KOPT-K1 (cell line): ENCODE data around the gene IL12RB2.

Experiments used
- H3K27ac ChIP-seq: fragments of 200-600 bp; sonication (generic); 2 replicates; pipeline ENCODE4 v1.5.1; 2016; ENCODE audit warnings: antibody characterized with exemption, mild to moderate bottlenecking, low read depth, low read length; ENCODE audit not compliant: poor library complexity, severe bottlenecking
- H3K36me3 ChIP-seq: fragments of 200-600 bp; sonication (generic); 2 replicates; pipeline ENCODE4 v1.5.1; 2017; ENCODE audit warnings: antibody characterized with exemption, mild to moderate bottlenecking, low read length, moderate library complexity; ENCODE audit not compliant: insufficient read depth
- H3K9me3 ChIP-seq: fragments of 200-600 bp; sonication (generic); 2 replicates; pipeline ENCODE4 v1.5.1; 2017; ENCODE audit warnings: antibody characterized with exemption, low read length, mild to moderate bottlenecking; ENCODE audit not compliant: insufficient read depth, poor library complexity, severe bottlenecking

The IL12RB2 gene

DNA sequence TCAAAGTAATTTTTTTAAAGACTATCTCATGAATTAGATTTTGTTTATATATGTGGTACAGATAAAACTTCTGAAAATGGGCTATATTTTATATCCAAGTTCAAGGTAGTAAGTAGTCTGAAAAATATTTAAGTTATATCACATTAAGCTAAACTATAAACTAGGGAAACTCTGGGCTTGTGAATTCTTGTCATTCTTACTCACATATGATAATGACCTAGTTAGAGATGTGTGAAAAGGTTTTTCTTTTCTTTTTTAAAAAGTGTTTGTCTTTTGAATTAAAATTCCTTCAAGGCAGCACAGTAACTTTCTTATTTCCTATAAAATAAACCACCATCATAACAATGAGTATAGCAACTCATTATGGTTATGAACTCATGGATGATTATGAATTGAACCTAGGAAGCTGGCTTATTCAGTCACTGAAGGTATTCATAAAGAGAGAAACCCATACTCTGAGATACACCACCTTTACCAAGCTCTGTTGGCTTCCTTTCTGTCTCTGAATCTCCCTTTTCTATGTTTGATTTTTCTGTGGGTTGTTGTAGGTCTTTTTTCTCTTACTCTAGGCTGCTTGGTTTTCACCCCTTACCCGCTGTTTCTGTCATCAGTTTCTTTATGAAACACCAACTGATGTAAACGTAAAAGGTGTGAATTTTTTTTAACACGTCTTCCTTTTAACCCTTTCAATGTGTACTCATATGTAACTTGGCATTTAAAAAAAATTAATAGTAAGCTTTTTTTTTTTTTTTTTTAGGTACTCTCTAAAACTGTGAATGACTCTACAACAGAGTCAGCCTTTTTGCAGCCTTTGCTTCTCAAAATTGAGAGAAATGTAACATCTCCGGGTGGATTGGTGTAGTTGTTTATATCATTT lies 25.2 kb downstream of the IL12RB2 start:
- no peak overlapping the region for H3K27ac ChIP-seq
- H3K9me3 ChIP-seq, result no peaks in the 10 kb centered on the region
- no peaks in the 10 kb centered on the region for H3K36me3 ChIP-seq

DNA sequence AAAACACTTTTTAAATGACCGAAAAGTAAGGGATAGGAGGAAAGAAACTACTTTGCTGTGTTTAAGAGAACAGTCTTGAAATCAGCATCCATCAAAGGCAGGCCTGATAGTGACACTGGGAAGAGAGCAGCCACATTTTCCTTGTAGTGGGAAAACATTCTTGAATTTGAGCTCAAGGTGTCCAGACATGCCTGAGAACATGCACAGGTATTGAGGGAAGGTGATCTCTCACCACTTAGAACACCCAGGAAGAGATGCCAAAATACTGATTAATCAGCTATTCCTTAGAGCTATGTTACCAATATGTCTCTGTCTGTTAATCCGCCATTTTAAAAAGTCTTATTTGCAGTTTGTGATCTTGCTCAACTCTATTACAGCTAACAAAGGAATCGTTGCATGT lies 25.9 kb downstream of the IL12RB2 start:
- Histone ChIP-seq H3K27ac (no peak overlapping the region), H3K36me3 (no peaks in the 10 kb centered on the region), H3K9me3 (no peaks in the 10 kb centered on the region)

GRCh38 chr1:67335411-67335810 lies 27.7 kb downstream of the IL12RB2 start:
- Histone ChIP-seq H3K9me3 (no peaks in the 10 kb centered on the region), H3K36me3 (no peaks in the 10 kb centered on the region)

GRCh38 chr1:67336157-67336556 lies 28.5 kb downstream of the IL12RB2 start:
- Histone ChIP-seq H3K36me3 (no peaks in the 10 kb centered on the region), H3K9me3 (no peaks in the 10 kb centered on the region), H3K27ac (no peak overlapping the region)

More at GRCh38 chr1:67335411-67335810, 27.7 kb downstream of the IL12RB2 start:
- no peak overlapping the region for H3K27ac ChIP-seq

DNA sequence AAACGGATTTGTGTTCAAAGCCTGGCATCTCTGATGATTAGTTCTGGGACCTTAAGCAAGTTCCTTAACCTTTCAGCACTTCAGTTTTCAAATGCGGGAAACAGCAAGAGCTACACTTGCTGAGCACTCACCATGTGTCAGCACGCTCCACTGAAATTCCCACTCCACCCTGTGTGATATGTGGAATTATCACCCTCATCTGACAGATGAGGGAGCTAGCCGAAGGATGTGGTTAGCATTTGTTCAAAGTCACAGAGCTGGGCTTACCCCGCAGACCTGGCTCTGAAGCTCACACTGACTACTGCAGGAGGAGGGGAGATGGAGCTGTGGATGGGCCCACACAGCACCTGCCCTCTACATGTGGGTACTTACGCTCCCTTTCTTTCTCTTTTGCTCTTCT lies 29.1 kb downstream of the IL12RB2 start:
- Histone ChIP-seq H3K27ac (no peak overlapping the region), H3K36me3 (no peaks in the 10 kb centered on the region)

DNA sequence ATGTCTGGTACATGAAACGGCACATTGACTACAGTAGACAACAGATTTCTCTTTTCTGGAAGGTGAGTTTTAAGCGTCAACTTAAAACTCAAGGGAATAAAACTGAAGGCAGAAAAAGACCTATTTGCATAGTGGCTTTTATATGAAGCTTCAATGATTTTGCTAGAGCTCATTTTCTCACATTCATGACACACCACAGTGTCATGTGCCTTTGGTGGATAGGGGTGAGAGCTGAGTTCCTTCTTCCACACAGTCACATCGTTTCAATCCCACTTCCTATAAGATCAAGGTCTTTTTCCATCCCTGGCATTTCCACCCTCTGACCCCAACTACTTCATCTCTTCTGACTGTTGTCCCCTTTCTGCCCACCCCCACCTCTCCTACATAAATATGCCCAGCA lies 31.0 kb downstream of the IL12RB2 start:
- H3K27ac ChIP-seq, result no peak overlapping the region
- no peaks in the 10 kb centered on the region for H3K9me3 ChIP-seq
- H3K36me3 ChIP-seq, result no peaks in the 10 kb centered on the region

More for the DNA sequence above, 29.1 kb downstream of the IL12RB2 start:
- H3K9me3 ChIP-seq, result no peaks in the 10 kb centered on the region

GRCh38 chr1:67339623-67340343 lies 32.1 kb downstream of the IL12RB2 start:
- H3K36me3 ChIP-seq, result no peaks in the 10 kb centered on the region
- no peak overlapping the region for H3K27ac ChIP-seq
- no peaks in the 10 kb centered on the region for H3K9me3 ChIP-seq

GRCh38 chr1:67342076-67342890 lies 34.6 kb downstream of the IL12RB2 start:
- no peaks in the 10 kb centered on the region for H3K36me3 ChIP-seq
- H3K27ac ChIP-seq, result no peak overlapping the region
- H3K9me3 ChIP-seq, result no peaks in the 10 kb centered on the region

GRCh38 chr1:67345556-67345955 lies 37.9 kb downstream of the IL12RB2 start:
- H3K36me3 ChIP-seq, result no peaks in the 10 kb centered on the region

GRCh38 chr1:67346982-67347381 lies 39.3 kb downstream of the IL12RB2 start:
- H3K27ac ChIP-seq, result no peak overlapping the region
- no peaks in the 10 kb centered on the region for H3K36me3 ChIP-seq
- H3K9me3 ChIP-seq, result no peaks in the 10 kb centered on the region

More at GRCh38 chr1:67345556-67345955, 37.9 kb downstream of the IL12RB2 start:
- no peak overlapping the region for H3K27ac ChIP-seq
- H3K9me3 ChIP-seq, result no peaks in the 10 kb centered on the region

DNA sequence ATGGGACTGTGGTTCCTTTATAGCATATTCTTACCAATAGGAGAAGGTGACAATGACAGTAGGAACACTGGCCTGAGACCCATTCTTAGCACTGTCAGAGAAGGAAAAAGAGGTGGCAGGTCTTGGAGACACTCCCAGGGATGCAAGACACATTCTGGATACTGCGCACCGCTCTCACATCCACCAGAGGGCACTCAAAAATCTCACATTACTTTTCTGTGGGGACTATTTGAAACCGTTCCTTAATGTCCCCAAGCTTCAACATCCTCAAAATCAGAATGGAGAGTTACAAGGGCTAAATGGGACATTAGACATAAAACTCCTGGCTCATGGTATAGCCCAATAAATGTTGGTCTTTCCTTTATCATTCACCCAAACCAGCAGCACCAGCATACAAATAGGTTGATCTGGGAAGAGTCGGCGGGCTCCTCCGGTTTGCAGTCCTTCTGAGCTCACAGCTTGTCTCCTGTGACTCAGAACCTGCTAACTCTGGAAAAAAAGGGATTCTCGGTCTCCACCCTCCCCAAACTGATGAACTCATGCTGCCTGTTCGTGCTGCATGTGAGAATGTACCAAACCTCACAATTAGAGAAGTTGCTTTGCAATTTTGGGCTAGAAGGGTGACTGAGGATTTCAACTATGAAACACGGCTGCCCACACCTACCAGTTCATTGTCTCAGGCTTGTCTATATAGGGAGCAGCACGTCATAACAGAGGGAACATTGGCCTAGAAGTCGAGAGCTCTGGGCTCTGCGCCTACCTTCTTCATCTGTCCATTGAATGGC lies 40.2 kb downstream of the IL12RB2 start:
- H3K27ac ChIP-seq, result no peak overlapping the region
- no peaks in the 10 kb centered on the region for H3K36me3 ChIP-seq
- no peaks in the 10 kb centered on the region for H3K9me3 ChIP-seq

GRCh38 chr1:67348586-67349252 lies 41.0 kb downstream of the IL12RB2 start:
- no peaks in the 10 kb centered on the region for H3K9me3 ChIP-seq
- H3K36me3 ChIP-seq, result no peaks in the 10 kb centered on the region
- no peak overlapping the region for H3K27ac ChIP-seq

- H3K27ac ChIP-seq, result no peak overlapping the region
- no peaks in the 10 kb centered on the region for H3K9me3 ChIP-seq
- H3K36me3 ChIP-seq, result no peaks in the 10 kb centered on the region
These were observed 43.1 kb downstream of the IL12RB2 start for GRCh38 chr1:67350783-67351182.

DNA sequence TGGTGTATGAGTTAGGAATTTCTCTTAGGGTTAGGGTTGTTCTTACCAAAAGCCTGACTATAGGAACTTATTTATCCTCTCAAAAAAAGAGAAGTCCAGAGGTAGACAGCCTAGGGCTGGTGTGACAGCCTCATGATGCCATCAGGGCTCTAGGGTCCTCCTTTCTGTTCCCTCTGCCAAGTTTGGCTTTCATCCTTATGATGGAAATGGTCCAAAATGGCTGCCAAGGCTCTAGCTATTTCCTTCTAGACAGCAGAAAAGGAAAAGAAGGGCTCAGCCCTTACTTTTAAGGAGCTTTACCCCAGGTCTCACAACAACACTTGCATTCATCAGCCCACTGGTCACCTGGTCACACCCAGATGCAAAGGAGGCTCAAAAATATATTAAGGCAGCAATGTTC lies 44.5 kb downstream of the IL12RB2 start:
- Histone ChIP-seq H3K27ac (no peak overlapping the region), H3K36me3 (no peaks in the 10 kb centered on the region), H3K9me3 (no peaks in the 10 kb centered on the region)
